Activated CD8-positive, alpha-beta memory T cell treated with anti-CD3 and anti-CD28 coated beads, Interleukin-2, amount 50 U/mL, for 1 hour (primary cell): ENCODE results near the gene TUBB3.
A peak's percentile ranks its signal among the peaks of the same experiment; 100 is the strongest.
"Not testable (repeated sequence)": the region's sequence is repeated elsewhere in the genome, so short reads cannot be mapped to it uniquely, and the experiment has no call there.

Source experiments
- DNase-seq: peaks from one replicate; pipeline ENCODE4 v3.0.0-alpha.2; 2020; ENCODE audit errors: extremely low read depth

Gene TUBB3

GRCh38 chr16:89965447-89966225, 42.5 kb downstream of the TUBB3 start:
- DNase-seq = no peak

DNA sequence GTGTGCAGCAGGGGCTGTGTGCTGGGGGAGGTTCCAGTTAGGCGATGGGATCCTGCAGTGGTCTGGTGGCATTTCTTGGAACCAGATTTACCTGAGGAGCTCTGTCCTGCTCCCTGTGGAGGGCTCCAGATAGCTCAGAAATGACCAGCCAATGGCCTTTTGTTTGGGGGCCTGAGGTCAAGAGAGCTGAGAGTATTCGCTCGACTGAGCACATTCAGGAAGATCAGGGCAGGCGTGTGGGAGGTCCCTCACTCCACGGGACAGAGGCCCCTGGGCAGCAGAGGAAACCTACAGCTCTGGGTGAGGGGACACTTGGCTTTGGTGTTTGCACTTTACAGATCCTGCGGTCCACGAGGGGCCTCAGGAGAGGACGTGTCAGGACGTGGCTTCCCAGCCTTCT, 43.6 kb downstream of the TUBB3 start:
- DNase-seq = no peak

- not testable (repeated sequence) for DNase-seq
Observed at GRCh38 chr16:89967436-89967835, 44.3 kb downstream of the TUBB3 start.

DNA sequence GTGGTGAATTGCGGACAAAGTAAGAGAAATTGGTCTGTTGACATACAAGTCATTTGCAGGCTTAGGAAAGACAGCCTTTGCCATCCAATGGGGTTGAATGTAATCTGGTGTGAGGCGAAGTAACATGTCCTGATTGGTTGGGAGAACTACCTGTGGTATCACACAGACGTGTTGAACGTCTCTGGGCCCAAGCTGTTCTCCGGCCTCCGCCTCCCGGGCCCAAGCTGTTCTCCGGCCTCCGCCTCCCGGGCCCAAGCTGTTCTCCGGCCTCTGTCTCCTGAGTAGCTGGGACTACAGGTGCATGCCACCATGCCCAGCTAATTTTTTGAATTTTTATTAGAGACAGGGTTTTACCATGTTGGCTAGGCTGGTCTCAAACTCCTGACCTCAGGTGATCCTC, 44.9 kb downstream of the TUBB3 start:
- DNase-seq = not testable (repeated sequence)

- no peak for DNase-seq
Observed at GRCh38 chr16:89969741-89970410, 46.7 kb downstream of the TUBB3 start.

GRCh38 chr16:89971495-89972243, 48.5 kb downstream of the TUBB3 start:
- DNase-seq = no peak

DNA sequence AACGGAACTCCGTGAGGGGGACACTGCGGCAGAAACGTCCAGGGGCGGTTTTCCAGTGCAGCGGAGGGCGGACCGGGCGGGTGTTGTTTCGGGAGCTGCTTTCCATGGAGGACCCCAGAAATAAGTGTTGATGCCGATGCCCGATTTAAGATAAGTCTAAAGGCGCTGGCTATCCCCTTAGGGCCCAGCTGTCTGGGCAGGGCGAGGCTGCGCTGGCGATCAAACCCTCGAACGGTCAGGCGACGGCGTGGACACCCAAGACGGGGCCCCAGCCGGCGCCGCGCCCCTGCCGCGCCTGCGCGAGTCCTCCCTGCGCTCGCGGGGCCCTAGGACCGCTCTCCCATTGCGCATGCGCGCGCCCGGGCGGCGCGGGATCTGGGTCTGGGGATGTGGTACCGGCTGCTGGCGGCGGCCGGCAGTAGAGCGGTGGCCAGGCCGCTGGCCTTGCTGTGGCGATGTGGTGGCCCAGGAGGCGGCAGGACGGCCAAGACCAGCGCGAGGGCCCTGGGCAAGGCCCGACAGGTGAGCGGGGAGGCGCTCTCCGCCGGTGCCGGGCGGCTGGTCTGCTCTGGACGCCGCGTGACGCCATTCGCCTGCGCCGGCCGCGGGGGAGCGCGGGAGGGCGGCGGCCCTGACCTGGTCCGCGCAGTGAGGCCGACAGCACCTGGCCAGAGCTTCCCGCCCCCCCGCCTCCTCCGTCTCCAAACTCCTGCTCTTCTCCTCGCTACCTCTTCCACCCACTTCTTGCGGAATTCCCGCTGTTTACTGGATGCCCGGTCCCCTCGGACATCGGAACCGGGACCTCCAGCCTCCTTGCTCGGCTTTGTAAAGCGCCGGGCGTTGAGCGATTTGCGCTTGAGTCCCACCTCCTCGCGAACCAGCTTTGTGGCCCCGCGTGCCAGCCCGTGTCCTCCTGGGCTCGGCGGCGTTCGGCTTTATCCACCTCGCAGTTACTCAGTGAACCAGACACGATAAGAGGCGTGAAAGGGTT, 49.4 kb downstream of the TUBB3 start:
- DNase-seq = peak; percentile 59

DNA sequence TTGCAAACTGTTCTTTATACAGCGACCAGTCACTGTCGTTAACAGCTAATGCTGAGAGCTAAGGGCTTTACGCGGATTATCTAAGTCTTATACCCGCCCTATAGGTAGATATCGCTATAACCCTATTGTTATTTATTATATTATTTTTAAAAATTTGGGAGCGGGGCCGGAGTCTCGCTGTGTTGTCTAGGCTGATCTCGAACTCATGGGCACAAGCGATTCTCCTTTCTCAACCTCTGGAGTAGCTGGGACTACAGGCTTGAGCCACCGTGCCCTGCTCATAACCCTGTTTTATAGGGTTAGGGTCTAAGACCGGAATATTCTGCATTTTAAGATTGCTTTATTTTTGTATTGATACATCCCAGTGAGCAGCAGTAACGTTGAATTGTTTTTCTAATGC, 50.1 kb downstream of the TUBB3 start:
- no peak for DNase-seq

DNA sequence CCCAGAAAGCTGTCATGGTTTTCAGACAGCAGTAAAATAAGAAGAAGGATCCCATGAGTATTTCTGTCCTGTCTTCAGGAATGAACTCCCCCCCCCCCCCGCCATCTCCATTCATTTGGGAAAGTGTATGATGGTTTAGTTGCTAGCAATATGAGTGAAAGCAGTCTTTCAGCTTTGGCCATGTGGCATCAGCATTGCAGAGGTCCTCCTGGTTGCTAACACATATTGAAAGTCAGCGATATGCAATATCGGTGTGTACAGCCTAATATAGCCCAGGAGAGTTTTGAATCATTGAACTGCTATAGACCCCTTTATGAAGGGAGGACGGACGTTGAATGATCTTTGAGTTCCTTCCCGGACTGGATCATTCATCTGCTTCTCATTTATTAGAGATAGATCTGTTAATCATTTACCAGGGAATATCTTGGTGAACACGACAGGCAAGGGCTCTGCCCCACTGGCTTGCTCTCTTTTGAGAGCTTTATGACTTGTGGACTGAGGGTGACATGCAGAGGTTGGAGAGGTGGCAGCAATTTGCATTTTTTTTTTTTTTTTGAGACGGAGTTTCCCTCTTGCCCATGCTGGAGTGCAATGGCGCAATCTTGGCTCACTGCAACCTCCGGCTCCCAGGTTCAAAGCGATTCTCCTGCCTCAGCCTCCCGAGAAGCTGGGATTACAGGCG, 50.7 kb downstream of the TUBB3 start:
- no peak for DNase-seq

DNA sequence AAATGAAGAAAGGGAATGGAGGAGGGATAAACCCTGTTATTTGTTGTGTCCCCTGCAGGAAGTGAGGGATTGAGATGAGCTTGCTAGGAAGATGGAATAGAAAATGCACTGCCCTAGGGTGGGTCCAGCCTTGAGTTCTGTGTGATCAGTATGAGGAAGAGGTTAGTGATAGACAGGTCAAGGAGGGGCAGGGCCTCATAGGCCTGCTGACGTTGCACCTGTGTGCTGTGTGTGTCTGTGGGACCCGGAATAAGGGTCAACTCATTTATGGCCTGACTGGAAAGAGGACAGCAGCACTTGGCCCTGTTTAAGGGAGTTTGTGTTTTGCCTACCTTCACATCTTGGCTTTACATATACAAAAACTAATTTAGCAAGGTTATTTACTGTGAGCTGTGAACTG, 51.7 kb downstream of the TUBB3 start:
- no peak for DNase-seq

DNA sequence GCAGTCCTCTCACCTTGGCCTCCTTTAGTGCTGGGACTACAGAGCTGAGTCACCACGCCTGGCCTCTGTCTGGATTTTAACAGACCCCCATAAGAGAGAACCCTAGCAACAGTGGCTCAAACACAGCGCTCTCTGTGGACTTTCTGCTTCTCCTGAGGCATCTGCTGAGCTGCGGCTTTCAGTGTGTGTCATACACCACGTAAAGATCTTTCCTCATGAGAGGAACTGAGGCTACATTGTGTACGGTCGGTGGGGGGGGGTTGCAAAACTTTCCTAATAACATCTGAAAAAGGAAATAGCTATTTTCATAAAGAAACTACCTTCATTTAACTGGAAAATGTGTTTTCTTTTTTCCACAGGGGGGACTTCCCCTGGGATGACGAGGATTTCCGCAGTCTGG, 58.3 kb downstream of the TUBB3 start:
- DNase-seq = no peak

GRCh38 chr16:89982318-89982717, 59.2 kb downstream of the TUBB3 start:
- DNase-seq = no peak

GRCh38 chr16:89983536-89983935, 60.4 kb downstream of the TUBB3 start:
- no peak for DNase-seq

DNA sequence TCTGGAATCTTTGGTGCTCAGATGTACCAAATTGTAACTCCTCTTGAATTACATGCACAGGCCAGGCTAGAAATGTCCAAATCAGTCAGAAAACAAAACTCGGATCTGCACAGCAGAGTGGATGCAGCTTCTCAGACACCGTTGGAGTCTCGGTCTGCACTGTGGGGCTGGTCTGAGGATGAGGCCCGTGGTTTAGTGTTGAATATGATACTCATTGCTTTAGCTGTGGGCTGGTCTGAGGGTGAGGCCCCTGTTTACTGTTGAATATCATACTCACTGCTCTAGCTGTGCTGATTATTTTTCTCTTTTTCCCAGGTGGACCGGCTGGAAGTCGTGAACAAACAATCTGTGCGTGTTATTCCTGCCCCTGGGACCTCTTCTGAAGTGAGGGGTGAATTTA, 61.1 kb downstream of the TUBB3 start:
- DNase-seq = no peak

DNA sequence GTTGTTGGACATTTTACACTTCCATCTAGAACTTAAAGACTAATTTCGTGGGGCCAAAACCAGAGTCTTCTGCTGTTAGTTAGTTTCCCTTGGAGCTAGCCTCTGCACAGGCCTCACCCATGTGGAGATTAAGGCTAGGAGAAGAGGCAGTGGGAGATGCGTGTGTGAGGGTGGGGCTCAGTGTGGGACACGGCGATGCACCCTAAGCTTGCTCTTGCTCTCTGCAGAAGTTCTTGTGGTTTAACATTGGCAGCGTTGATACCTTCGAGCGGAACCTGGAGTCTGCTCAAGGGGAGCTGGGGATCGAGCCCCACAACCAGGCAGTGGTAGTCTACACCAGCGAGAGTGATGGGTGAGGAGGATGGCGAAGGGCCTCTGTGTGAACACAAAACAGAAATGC, 62.1 kb downstream of the TUBB3 start:
- no peak for DNase-seq
